Suprapubic skin (tissue), 4 donors: ENCODE data around the gene SLC25A20.

ENCODE experiments used
- CTCF ChIP-seq, 2 donors: fragments of 200-600 bp in 1 of 2; fragments of 450-650 bp in 1 of 2; sonication (generic) in 1 of 2; IDR thresholded peaks; one replicate each; pipeline ENCODE4 v1.5.1; 2016 to 2019; ENCODE audit warnings: antibody characterized with exemption in 2 of 2, mild to moderate bottlenecking in 1 of 2, moderate library complexity in 1 of 2
- POLR2A ChIP-seq, 2 donors: fragments of 450-650 bp; IDR thresholded peaks; one replicate each; pipeline ENCODE4 v1.6.1; 2017; ENCODE audit warnings: antibody characterized with exemption in 2 of 2, mild to moderate bottlenecking in 2 of 2, moderate library complexity in 2 of 2
- POLR2AphosphoS5 ChIP-seq, 3 donors: sonication (generic); formaldehyde crosslinking; IDR thresholded peaks; one replicate each; pipeline ENCODE4 v1.6.1; 2017; ENCODE audit warnings: antibody characterized with exemption in 3 of 3

- TF ChIP-seq CTCF (IDR thresholded peaks at IDR 0.05) (no peak), POLR2AphosphoS5 (IDR thresholded peaks at IDR 0.05) (no peak), POLR2A (IDR thresholded peaks at IDR 0.05) (no peak)
Measured at GRCh38 chr3:48881652-48882114, 17.0 kb downstream of the SLC25A20 start.
